Left ventricle myocardium inferior (tissue), 1 donor: ENCODE results near the gene IL31. TPM values are rescaled to one million over a fixed set of nuclear protein-coding genes. Genes with fewer than 3 reads are reported as not detected.

Experiments
- DNase-seq: peaks from one replicate; pipeline ENCODE4 v3.0.0-alpha.2; 2020
- H3K27ac ChIP-seq: fragments of 200-600 bp; replicated peaks from 2 replicates; pipeline ENCODE4 v1.8.0; 2021
- H3K27me3 ChIP-seq: fragments of 200-600 bp; 2 replicates; pipeline ENCODE4 v1.8.0; 2021; ENCODE audit warnings: low read depth
- H3K36me3 ChIP-seq: fragments of 200-600 bp; 2 replicates; pipeline ENCODE4 v1.8.0; 2021
- H3K4me1 ChIP-seq: fragments of 200-600 bp; 2 replicates; pipeline ENCODE4 v1.8.0; 2021
- H3K4me3 ChIP-seq: fragments of 200-600 bp; 2 replicates; pipeline ENCODE4 v1.8.0; 2021; ENCODE audit warnings: mild to moderate bottlenecking, moderate library complexity
- H3K9me3 ChIP-seq: fragments of 200-600 bp; replicated peaks from 2 replicates; pipeline ENCODE4 v1.8.0; 2021
- intact Hi-C: fragments of 100-400 bp; cut with micrococcal nuclease; formaldehyde crosslinking; loops from one replicate; pipeline ENCODE4 v1.11.0; 2022
- total RNA-seq: library from RNA; stranded (reverse); fragmentation: NEBNext Ultra II Directional; extraction: Animal tissue kit (Norgen Biotek cat#: 25700); gene quantifications from one replicate; pipeline ENCODE4 v1.2.1, GENCODE V29; 2021
- TF ChIP-seq, protein P1 (sequence below): fragments of 200-600 bp; IDR thresholded peaks from 2 replicates; pipeline ENCODE4 v1.8.0; 2021; ENCODE audit warnings: antibody characterized with exemption, mild to moderate bottlenecking, borderline replicate concordance
- donor health status: DM: no; HTN: yes; CAD: no; lungs with severe emphysema.

IL31 gene
- total RNA-seq, 1 donor from 2014 or later = not detected

DNA sequence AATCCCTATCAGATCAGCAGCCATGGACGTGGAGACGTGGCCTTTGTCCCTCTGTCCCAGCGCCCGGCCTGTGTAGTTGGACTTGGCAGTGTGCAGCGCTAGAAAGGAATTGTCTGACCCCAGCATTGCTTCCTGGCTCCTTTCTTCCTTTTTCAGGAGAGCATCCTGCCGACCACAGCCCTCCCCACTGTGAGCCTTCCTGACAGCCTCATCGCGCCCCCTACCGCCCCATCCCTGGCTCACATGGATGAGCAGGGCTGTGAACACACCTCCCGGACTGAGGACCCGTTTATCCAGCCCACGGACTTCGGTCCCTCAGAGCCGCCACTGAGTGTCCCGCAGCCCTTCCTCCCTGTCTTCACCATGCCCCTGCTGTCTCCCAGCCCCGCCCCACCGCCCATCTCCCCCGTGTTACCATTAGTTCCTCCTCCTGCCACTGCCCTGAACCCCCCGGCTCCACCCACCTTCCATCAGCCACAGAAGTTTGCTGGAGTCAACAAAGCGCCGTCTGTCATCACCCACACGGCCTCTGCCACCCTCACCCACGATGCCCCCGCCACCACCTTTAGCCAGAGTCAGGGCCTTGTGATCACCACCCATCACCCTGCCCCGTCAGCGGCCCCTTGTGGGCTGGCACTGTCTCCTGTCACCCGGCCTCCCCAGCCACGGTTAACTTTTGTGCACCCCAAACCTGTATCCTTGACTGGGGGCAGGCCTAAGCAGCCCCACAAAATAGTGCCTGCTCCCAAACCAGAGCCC, 40.6 kb downstream of the IL31 start:
- Histone ChIP-seq H3K4me1 (peaks cover 2% of the 10 kb centered on the region), H3K27ac (no peak overlapping the region), H3K27me3 (no peaks in the 10 kb centered on the region), H3K36me3 (peaks cover 82% of the 10 kb centered on the region), H3K4me3 (no peak overlapping the region), H3K9me3 (no peaks in the 10 kb centered on the region)
- TF ChIP-seq, protein P1, sequence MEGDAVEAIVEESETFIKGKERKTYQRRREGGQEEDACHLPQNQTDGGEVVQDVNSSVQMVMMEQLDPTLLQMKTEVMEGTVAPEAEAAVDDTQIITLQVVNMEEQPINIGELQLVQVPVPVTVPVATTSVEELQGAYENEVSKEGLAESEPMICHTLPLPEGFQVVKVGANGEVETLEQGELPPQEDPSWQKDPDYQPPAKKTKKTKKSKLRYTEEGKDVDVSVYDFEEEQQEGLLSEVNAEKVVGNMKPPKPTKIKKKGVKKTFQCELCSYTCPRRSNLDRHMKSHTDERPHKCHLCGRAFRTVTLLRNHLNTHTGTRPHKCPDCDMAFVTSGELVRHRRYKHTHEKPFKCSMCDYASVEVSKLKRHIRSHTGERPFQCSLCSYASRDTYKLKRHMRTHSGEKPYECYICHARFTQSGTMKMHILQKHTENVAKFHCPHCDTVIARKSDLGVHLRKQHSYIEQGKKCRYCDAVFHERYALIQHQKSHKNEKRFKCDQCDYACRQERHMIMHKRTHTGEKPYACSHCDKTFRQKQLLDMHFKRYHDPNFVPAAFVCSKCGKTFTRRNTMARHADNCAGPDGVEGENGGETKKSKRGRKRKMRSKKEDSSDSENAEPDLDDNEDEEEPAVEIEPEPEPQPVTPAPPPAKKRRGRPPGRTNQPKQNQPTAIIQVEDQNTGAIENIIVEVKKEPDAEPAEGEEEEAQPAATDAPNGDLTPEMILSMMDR = no peak
- intact Hi-C loops = no loop called here
- DNase-seq = no peak

DNA sequence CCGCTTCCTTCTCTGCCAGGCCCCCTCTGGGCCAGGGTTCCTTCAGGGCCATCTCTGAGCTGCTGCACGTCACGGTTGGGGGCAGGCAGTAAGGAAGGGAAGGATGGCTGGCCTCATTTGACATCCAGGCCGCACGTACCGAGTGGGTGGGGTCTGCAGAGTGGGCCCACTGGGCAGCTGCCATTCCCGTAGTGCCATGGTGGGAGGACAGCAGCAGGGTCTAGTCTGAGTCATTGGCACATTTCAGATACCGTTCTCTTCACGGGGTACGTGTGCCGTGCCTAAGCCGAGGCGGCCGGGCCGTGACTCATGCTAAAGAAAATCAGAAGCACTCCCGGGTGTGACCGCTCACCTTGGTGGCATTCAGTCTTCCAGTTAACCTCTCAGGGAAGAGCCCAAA, 43.9 kb downstream of the IL31 start:
- H3K36me3 ChIP-seq = peaks cover 75% of the 10 kb centered on the region
- TF ChIP-seq, protein P1 = no peak
- peaks cover 33% of the 10 kb centered on the region for H3K4me1 ChIP-seq
- no peaks in the 10 kb centered on the region for H3K9me3 ChIP-seq
- H3K27ac ChIP-seq = no peak overlapping the region
- no peaks in the 10 kb centered on the region for H3K27me3 ChIP-seq
- intact Hi-C loops = no loop called here
- H3K4me3 ChIP-seq = no peak overlapping the region
- DNase-seq = no peak

DNA sequence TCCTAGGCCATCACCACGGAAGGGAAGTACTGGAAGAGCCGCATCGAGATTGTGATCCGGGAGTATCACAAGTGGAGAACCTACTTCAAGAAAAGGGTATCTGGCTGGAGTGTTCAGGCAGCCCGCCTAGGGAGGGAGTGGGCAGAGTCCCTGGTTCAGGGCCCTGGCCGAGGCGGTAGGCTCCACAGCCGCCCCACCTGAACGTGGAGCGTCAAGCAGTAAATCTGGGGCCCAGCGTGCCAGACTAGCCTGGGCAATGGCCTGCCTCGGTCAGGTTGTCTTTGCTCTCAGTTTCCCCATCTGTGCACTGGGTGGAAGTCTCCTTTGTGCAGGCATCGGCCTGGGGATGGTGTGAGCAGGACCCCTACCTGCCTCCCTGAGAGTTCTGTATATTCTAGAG, 44.9 kb downstream of the IL31 start:
- peaks cover 42% of the 10 kb centered on the region for H3K4me1 ChIP-seq
- no peak overlapping the region for H3K27ac ChIP-seq
- H3K36me3 ChIP-seq = peaks cover 65% of the 10 kb centered on the region
- no peaks in the 10 kb centered on the region for H3K27me3 ChIP-seq
- H3K4me3 ChIP-seq = no peak overlapping the region
- intact Hi-C loops = loop anchor here (10.0 kb wide), 1 partner anchor 214 kb away; the partner anchor contains the start of gene CFAP251
- no peaks in the 10 kb centered on the region for H3K9me3 ChIP-seq
- TF ChIP-seq, protein P1 = no peak
- no peak for DNase-seq

GRCh38 chr12:122128481-122128880, 45.5 kb downstream of the IL31 start:
- TF ChIP-seq, protein P1 = no peak
- peaks cover 59% of the 10 kb centered on the region for H3K36me3 ChIP-seq
- H3K9me3 ChIP-seq = no peaks in the 10 kb centered on the region
- no peak for DNase-seq
- H3K27ac ChIP-seq = no peak overlapping the region
- no peaks in the 10 kb centered on the region for H3K27me3 ChIP-seq
- H3K4me1 ChIP-seq = peaks cover 46% of the 10 kb centered on the region
- intact Hi-C loops = loop anchor here (10.0 kb wide), 1 partner anchor 214 kb away; the partner anchor contains the start of gene CFAP251
- no peak overlapping the region for H3K4me3 ChIP-seq

DNA sequence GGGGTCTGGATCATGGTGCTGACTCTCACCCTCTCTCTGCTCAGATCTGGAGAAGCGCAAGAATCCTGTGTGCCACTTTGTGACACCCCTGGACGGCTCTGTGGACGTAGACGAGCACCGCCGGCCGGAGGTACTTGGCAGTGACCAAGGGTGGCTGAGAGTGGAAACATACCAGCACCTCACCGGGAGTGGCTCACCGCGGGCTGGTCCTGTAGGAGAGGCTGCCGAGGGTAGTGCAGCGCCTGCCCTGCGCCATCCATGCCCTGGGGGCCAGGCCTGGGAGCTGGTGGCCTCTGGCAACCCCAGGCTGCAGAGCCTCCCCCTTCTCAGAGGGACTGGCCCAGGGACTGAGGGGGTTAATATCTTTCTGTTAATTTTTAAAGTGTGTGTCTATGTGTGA, 46.2 kb downstream of the IL31 start:
- peaks cover 53% of the 10 kb centered on the region for H3K4me1 ChIP-seq
- no peaks in the 10 kb centered on the region for H3K27me3 ChIP-seq
- H3K9me3 ChIP-seq = no peaks in the 10 kb centered on the region
- H3K4me3 ChIP-seq = no peak overlapping the region
- peaks cover 53% of the 10 kb centered on the region for H3K36me3 ChIP-seq
- TF ChIP-seq, protein P1 = no peak
- intact Hi-C loops = loop anchor here (10.0 kb wide), 1 partner anchor 213 kb away; the partner anchor contains the start of gene CFAP251
- DNase-seq = no peak
- H3K27ac ChIP-seq = no peak overlapping the region
